ENCODE measurements around the gene TNIK.

The TNIK gene

GRCh38 chr3:171049861-171050444 lies 410.3 kb downstream of the TNIK start:
- Histone ChIP-seq H3K9me3 (ENCODE audit: severe bottlenecking) (no peaks in the 10 kb centered on the region), H3K4me3 (ENCODE audit: severe bottlenecking) (no peak overlapping the region), H3K27ac (ENCODE audit: poor library complexity, severe bottlenecking) (no peak overlapping the region), H3K27me3 (ENCODE audit: insufficient read depth, poor library complexity, severe bottlenecking) (no peaks in the 10 kb centered on the region), H3K4me1 (ENCODE audit: insufficient read depth, poor library complexity, severe bottlenecking) (peaks cover 1% of the 10 kb centered on the region), H3K36me3 (ENCODE audit: low read depth) (no peaks in the 10 kb centered on the region)
- ATAC-seq (ENCODE audit: low read depth) (peak; percentile 97), DNase-seq (ENCODE audit: low spot score) (peak; percentile 49)
- peak; percentile 87 for TF ChIP-seq CTCF (IDR thresholded peaks at IDR 0.05; ENCODE audit: poor library complexity, severe bottlenecking)

- Histone ChIP-seq H3K36me3 (ENCODE audit: low read depth) (no peaks in the 10 kb centered on the region), H3K4me3 (ENCODE audit: severe bottlenecking) (no peak overlapping the region), H3K27ac (ENCODE audit: poor library complexity, severe bottlenecking) (no peak overlapping the region), H3K9me3 (ENCODE audit: severe bottlenecking) (no peaks in the 10 kb centered on the region), H3K4me1 (ENCODE audit: insufficient read depth, poor library complexity, severe bottlenecking) (no peaks in the 10 kb centered on the region), H3K27me3 (ENCODE audit: insufficient read depth, poor library complexity, severe bottlenecking) (no peaks in the 10 kb centered on the region)
- TF ChIP-seq CTCF (IDR thresholded peaks at IDR 0.05; ENCODE audit: poor library complexity, severe bottlenecking), result no peak
- ATAC-seq (ENCODE audit: low read depth) (no peak), DNase-seq (ENCODE audit: low spot score) (no peak)
Observed at GRCh38 chr3:171046760-171047159, 413.4 kb downstream of the TNIK start.

GRCh38 chr3:171044835-171045793 lies 415.1 kb downstream of the TNIK start:
- no peaks in the 10 kb centered on the region for H3K4me1 ChIP-seq (ENCODE audit: insufficient read depth, poor library complexity, severe bottlenecking)
- no peaks in the 10 kb centered on the region for H3K27me3 ChIP-seq (ENCODE audit: insufficient read depth, poor library complexity, severe bottlenecking)
- no peaks in the 10 kb centered on the region for H3K9me3 ChIP-seq (ENCODE audit: severe bottlenecking)
- TF ChIP-seq CTCF (IDR thresholded peaks at IDR 0.05; ENCODE audit: poor library complexity, severe bottlenecking), result no peak
- no peak overlapping the region for H3K27ac ChIP-seq (ENCODE audit: poor library complexity, severe bottlenecking)
- DNase-seq (ENCODE audit: low spot score) (no peak), ATAC-seq (ENCODE audit: low read depth) (peak; percentile 54; the same call in 2 of the 3 replicates)
- no peaks in the 10 kb centered on the region for H3K36me3 ChIP-seq (ENCODE audit: low read depth)
- H3K4me3 ChIP-seq (ENCODE audit: severe bottlenecking), result no peak overlapping the region

- H3K27ac ChIP-seq (ENCODE audit: poor library complexity, severe bottlenecking), result no peak overlapping the region
- ATAC-seq (ENCODE audit: low read depth) (no peak), DNase-seq (ENCODE audit: low spot score) (no peak)
- no peaks in the 10 kb centered on the region for H3K27me3 ChIP-seq (ENCODE audit: insufficient read depth, poor library complexity, severe bottlenecking)
- no peaks in the 10 kb centered on the region for H3K9me3 ChIP-seq (ENCODE audit: severe bottlenecking)
- H3K4me3 ChIP-seq (ENCODE audit: severe bottlenecking), result no peak overlapping the region
- no peaks in the 10 kb centered on the region for H3K36me3 ChIP-seq (ENCODE audit: low read depth)
- H3K4me1 ChIP-seq (ENCODE audit: insufficient read depth, poor library complexity, severe bottlenecking), result no peaks in the 10 kb centered on the region
- no peak for TF ChIP-seq CTCF (IDR thresholded peaks at IDR 0.05; ENCODE audit: poor library complexity, severe bottlenecking)
Observed at GRCh38 chr3:171044384-171044783, 415.8 kb downstream of the TNIK start.

Measured in RWPE2 (cell line).